NCI-H1092 treated with DMSO at 0.1 percent for 48 hours (cell line): ENCODE data around the gene ARMC5.

Experiments used
- DNase-seq: peaks from one replicate; lab custom pipeline; 2025; lab: John Stamatoyannopoulos, UW

Gene ARMC5

GRCh38 chr16:31461201-31461920 is 2.1 kb downstream of the ARMC5 start:
- no peak for DNase-seq

- no peak for DNase-seq
Measured at GRCh38 chr16:31461921-31462804, 2.9 kb downstream of the ARMC5 start.

- no peak for DNase-seq
Measured at GRCh38 chr16:31464348-31464769, 5.1 kb downstream of the ARMC5 start.

GRCh38 chr16:31464781-31465260 is 5.5 kb downstream of the ARMC5 start:
- DNase-seq = no peak

- no peak for DNase-seq
Measured at GRCh38 chr16:31465788-31466370, 6.6 kb downstream of the ARMC5 start.

GRCh38 chr16:31466381-31466841 is 7.1 kb downstream of the ARMC5 start:
- no peak for DNase-seq

- DNase-seq = no peak
Measured at GRCh38 chr16:31467151-31467773, 8.0 kb downstream of the ARMC5 start.

GRCh38 chr16:31467858-31468257 is 8.6 kb downstream of the ARMC5 start:
- DNase-seq = no peak

GRCh38 chr16:31470615-31471014 is 11.3 kb downstream of the ARMC5 start:
- no peak for DNase-seq

- no peak for DNase-seq
Measured at GRCh38 chr16:31471241-31471874, 12.1 kb downstream of the ARMC5 start.

- peak; percentile 19 for DNase-seq
Measured at GRCh38 chr16:31471875-31472708, 12.8 kb downstream of the ARMC5 start, which contains the start of gene TGFB1I1. Gene TGFB1I1 (plus strand): TSS chr16:31472152. CDS start chr16:31472189, 37 bp downstream.

GRCh38 chr16:31472709-31473203 is 13.5 kb downstream of the ARMC5 start:
- DNase-seq = peak; percentile 73

GRCh38 chr16:31473264-31473984 is 14.1 kb downstream of the ARMC5 start:
- DNase-seq = no peak

GRCh38 chr16:31474173-31474714 is 14.9 kb downstream of the ARMC5 start:
- DNase-seq = no peak

- DNase-seq = no peak
Measured at GRCh38 chr16:31474773-31475738, 15.8 kb downstream of the ARMC5 start.

GRCh38 chr16:31475946-31476302 is 16.6 kb downstream of the ARMC5 start:
- DNase-seq = no peak

- no peak for DNase-seq
Measured at GRCh38 chr16:31476303-31477219, 17.3 kb downstream of the ARMC5 start.
